Mammary epithelial cell (primary cell): ENCODE measurements around the gene IL9.

Experiments used
- EZH2 ChIP-seq: IDR thresholded peaks from 2 replicates; pipeline ENCODE4 v1.6.1; 2012; ENCODE audit warnings: low read length, inconsistent platforms, borderline replicate concordance
- TF ChIP-seq, protein P1 (sequence below), 2 donors: IDR thresholded peaks in 1 of 2; conservative IDR thresholded peaks in 1 of 2; 2 replicates each; pipeline ENCODE4 v1.5.1; 2011 to 2012; ENCODE audit warnings: inconsistent platforms in 2 of 2, low read length in 2 of 2, mild to moderate bottlenecking in 2 of 2, control low read depth in 1 of 2, low read depth in 1 of 2; ENCODE audit not compliant: insufficient read depth in 1 of 2; ENCODE audit errors: extremely low read depth in 1 of 2

DNA sequence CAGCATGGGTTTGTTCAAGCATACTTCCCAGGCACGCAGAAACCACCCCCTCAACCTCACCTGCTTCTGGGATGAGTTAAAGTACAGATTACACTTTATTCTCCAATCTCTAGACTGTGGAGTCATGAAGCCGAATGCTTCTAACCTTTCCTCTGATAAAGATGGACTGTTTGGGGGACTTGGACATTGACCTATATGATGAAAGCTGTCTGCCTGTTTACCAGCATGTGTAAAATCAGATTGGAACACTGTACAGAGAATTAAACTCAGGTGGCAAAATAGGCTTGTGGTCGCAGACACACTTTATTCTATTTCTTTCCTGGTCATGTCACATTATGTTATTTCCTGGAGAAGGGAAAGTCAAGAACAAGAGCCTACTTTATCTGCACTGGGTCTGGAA, 25.7 kb downstream of the IL9 start:
- TF ChIP-seq, protein P1, sequence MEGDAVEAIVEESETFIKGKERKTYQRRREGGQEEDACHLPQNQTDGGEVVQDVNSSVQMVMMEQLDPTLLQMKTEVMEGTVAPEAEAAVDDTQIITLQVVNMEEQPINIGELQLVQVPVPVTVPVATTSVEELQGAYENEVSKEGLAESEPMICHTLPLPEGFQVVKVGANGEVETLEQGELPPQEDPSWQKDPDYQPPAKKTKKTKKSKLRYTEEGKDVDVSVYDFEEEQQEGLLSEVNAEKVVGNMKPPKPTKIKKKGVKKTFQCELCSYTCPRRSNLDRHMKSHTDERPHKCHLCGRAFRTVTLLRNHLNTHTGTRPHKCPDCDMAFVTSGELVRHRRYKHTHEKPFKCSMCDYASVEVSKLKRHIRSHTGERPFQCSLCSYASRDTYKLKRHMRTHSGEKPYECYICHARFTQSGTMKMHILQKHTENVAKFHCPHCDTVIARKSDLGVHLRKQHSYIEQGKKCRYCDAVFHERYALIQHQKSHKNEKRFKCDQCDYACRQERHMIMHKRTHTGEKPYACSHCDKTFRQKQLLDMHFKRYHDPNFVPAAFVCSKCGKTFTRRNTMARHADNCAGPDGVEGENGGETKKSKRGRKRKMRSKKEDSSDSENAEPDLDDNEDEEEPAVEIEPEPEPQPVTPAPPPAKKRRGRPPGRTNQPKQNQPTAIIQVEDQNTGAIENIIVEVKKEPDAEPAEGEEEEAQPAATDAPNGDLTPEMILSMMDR (conservative IDR thresholded peaks at IDR 0.05 in 1 of 2, IDR thresholded peaks at IDR 0.05 in 1 of 2; ENCODE audit: extremely low read depth in 1 of 2, insufficient read depth in 1 of 2, low read depth in 1 of 2, low read length in 2 of 2), result no peak
- no peak for TF ChIP-seq EZH2
